ENCODE data around the gene PPP1R12B.
"Not testable (repeated sequence)": the region's sequence is repeated elsewhere in the genome, so short reads cannot be mapped to it uniquely, and the experiment has no call there.

Gene PPP1R12B

GRCh38 chr1:202539583-202539982 is 191.1 kb downstream of the PPP1R12B start:
- not testable (repeated sequence) for DNase-seq

GRCh38 chr1:202540014-202540413 is 191.5 kb downstream of the PPP1R12B start:
- DNase-seq = no peak

- DNase-seq = no peak
Observed at GRCh38 chr1:202540448-202540847, 191.9 kb downstream of the PPP1R12B start.

DNA sequence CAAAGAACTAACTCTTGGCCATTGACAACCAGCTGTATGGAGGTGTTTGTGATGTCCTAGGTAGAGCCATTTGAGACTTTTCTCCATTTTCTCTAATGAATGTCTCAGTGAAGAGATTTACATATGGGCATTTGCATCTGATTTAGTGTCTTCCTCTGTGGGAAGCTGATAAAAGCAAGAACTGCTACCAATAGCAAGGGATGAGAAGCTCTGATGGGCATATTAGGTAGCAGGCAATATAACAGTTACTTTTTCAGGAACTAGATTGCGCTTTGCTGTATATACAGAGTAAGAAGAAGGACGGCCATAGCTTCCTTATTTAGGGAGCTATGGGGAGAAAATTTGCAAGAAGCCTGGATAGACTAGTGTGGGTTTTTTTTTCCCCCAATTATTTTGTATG is 192.4 kb downstream of the PPP1R12B start:
- not testable (repeated sequence) for DNase-seq

DNA sequence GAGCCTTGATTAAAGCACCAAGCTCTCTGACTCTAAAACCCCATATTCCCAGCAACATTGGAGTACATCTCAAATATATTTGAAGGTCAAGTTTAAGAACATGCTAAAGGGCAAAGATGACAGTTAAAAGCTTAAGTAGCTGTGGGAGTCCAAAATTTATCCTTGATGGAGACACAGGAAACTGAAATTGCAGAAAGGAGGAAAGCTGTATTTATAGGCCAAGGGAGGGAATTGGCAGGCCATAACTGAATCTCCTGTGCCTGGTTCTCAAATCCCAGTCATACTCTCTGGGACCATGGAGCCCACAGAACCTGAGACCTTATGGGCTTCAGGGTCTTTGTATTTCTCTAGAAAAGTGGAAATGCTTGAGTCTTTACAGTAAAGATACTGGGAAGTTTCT is 193.9 kb downstream of the PPP1R12B start:
- DNase-seq = not testable (repeated sequence)

DNA sequence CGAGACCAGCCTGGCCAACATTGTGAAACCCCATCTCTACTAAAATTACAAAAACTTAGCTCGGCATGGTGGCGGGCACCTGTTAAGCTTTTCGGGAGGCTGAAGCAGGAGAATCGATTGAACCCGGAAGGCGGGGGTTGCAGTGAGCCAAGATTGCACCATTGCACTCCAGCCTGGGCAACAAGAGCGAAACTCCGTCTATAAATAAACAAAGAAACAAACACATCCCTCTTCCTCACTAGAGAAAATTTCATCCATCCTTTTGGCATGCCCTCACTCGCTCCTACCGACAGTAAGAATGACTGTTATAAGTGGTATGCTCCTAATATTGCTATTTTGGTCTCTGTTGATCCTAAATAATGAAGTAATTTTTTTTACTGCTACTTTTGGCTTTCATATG is 195.0 kb downstream of the PPP1R12B start:
- not testable (repeated sequence) for DNase-seq

DNA sequence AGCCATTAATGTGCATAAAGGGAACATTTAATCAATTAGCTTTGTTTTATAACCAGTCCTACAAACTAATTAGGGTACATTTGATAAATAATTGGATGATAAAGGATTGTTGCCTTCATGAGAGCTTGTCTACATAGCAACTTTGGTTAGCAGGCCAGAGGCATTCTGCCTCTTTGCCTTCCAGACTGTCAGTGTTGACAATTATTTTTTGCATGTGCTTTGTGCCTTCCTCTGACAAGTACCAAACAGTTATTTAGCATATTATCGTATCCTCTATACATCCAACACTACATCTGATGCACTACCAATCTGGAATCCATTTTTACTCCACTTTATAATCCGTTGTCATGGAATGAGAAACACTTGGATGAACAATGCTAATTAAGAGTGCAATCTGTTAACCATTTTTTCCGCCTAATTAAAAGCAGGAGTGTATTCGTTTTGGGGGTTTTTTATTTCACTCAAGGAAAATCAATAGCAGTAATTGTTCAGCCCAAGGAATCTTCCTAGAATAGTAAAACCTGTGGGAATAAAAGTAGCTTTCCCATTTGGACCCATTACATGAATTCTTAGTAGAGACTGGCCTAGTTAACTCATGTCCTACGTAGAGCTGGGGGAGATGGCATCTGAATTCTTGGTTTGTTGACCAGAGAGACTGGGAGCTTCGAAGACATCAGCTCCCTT is 196.4 kb downstream of the PPP1R12B start:
- not testable (repeated sequence) for DNase-seq

- not testable (repeated sequence) for DNase-seq
Observed at GRCh38 chr1:202545647-202546303, 197.3 kb downstream of the PPP1R12B start.

DNA sequence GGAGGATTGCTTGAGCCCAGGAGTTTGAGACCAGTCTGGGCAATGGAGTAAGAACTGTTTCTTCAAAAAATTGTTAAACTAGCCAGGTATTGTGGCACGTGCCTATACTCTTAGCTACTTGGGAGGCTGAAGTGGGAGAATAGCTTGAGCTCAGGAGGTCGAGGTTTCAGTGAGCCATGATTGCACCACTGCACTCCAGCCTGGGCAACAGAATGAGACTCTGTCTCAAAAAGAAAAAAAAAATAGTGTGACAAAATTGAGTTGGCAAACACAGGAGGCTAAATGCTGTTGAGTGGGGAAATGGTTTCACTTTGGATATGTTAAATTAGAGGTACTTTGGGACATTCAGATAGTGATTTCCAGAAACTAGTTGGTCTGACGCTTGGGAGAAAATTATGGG is 197.9 kb downstream of the PPP1R12B start:
- DNase-seq = not testable (repeated sequence)

DNA sequence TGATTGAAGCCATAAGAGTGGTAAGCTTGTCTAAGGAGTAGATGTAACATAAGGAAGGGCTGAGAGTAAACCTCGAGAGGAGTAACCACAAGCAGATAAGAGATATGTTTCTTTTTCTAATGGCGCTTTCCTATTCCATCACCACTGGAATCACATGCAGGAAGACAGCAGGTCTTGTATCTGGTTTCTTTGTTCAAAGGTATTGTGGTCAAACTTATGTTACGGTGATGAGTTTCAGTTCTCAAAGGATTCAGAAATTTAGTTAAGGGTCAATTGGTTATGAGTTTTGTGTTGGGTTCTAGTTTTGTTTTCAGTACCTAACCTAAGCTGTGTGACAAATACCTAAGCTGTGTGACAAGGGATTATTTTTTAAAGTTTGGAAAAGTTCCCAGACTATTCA is 198.3 kb downstream of the PPP1R12B start:
- not testable (repeated sequence) for DNase-seq

DNA sequence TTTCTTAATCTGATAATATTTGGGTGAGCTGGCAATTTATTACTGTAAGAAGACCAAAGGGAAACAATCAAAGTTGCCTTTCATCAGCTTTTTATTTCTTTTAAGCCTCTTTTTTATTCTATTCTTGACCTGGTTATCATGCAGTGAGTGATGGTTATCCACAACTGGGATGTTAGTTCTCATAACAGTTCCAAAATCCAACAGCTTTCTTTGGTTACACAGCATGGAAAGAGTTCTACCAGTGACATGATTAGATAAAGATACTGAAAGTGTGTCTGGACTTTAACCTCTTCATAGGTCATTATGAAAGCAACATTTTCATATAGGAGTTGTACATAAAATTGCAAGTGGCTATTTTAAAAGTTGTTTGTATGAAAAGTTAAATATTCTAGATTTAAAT is 198.7 kb downstream of the PPP1R12B start:
- no peak for DNase-seq

DNA sequence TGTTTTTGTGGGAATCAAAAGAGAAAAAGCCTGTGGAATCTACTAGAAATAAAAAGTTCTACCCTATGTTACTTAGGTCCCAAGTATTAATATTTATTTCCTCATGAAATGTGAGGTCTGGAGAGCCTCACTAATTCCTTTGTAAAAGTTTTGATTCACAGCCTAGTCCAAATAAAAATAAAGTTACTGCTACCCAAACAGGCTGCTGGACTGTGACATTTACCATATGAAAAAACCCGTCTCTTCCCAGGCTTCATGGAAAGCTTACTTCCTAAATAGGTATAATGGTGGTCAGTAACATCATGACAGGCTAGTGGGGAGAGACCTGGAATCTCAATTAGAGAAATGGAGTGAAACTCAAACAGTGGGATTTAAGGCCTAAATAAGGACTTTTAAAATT is 201.6 kb downstream of the PPP1R12B start:
- not testable (repeated sequence) for DNase-seq

- no peak for DNase-seq
Observed at GRCh38 chr1:202551683-202552082, 203.2 kb downstream of the PPP1R12B start.

DNA sequence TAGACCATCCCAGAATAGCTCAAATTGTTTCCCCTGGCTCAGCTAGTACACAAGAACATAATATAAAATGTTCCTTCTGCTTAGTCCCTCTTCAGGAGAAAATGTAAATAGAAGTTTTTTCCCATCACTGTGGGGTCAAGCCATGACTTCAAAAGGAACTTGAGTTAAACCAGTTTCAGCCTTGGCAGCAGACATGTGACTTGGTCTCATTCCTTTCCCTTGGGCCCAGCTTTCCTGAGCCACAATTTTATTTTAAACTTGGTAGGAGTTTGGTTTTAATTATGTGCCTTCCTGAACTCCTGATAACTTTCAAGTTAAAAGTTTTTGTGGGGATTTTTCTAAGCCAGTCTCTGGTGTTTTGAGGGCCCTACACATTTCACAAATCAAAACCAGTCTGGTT is 204.1 kb downstream of the PPP1R12B start:
- not testable (repeated sequence) for DNase-seq

DNA sequence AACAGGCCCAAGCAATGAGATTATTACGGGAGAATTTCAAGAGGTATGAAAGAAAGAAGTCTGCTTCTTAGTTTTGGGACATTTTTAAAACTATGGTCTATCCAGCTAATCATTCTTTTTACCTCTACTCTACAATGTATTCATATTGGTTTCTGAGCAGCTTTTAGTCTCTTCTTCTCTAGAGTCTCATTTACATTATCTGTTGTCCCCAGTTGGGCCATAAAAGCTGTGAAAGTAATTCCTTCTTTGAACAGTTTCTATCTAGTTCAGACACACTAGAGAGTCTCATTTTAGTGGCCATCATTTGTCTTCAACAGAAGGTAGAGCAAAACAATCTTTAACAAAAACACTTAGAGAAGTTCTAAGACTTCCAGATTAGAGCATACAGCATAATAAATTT is 204.6 kb downstream of the PPP1R12B start:
- not testable (repeated sequence) for DNase-seq

GRCh38 chr1:202553560-202554038 is 205.1 kb downstream of the PPP1R12B start:
- DNase-seq = no peak

GRCh38 chr1:202554619-202555018 is 206.1 kb downstream of the PPP1R12B start:
- DNase-seq = not testable (repeated sequence)

DNA sequence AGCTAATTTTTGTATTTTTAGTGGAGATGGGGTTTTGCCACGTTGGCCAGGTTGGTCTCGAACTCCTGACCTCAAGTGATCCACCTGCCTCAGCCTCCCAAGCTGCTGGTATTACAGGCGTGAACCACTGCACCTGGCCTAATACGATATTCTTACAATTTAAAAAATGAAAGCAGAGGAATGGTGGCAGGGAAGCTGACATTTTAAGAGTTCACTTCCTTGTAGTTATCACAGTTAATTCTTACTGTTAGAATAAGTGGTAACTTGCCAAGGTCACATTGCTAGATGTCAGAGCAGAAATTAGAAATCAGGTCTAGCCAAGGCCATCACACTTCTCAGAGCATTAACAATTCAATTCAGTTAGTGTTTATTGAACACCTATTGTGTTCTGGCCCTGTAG is 207.5 kb downstream of the PPP1R12B start:
- DNase-seq = not testable (repeated sequence)

GRCh38 chr1:202557662-202558061 is 209.2 kb downstream of the PPP1R12B start:
- not testable (repeated sequence) for DNase-seq

DNA sequence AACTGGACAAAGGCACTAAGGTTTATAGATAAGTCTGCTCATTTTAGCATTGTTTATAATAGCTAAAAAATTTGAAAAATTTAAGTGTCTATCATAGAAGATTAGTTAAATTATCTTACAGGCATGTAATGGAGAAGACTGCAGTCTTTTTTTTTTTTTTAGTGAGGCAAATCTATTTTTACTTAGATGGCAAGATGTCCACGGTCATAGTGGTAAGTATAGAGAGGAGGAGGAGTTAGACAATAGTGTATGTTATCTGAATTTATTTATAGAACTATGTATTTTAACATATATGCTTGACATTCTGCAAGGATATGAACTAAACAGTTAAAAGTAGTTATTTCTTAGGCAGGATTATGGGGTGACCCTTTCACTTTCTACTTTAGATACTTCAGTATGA is 212.7 kb downstream of the PPP1R12B start:
- no peak for DNase-seq

DNA sequence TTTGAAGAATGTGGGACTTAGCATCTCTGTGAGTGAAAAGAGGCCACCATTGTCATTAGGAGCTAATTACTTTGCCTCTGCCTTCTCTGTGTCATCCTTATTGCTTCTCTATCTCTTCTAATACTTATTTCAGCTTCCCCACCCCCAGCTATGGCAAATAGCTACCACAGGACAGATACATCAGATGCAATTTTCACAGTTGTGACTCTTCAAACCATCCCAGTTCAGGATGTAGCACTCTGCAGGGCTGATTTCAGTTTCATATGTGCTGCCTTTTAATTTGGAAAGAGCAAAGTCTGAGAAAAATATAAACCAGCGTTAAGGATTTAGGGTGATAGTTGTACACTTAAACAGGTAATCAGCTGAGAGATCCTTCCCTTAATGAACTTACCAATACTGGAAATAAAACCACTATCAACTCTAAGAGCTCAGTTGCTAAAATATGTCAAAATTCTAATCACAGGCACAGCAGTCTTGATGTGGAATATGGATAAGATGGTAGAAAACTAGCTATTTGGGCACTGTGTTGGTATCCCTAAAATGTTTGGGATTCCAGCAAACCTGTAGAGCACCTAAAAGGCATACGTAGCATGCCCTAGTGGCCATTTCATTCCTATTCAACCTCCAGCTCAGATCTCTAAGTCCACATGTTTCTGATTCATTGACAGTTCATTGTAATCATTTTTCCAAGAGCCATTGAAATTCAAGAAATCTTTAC is 213.4 kb downstream of the PPP1R12B start:
- no peak for DNase-seq

DNA sequence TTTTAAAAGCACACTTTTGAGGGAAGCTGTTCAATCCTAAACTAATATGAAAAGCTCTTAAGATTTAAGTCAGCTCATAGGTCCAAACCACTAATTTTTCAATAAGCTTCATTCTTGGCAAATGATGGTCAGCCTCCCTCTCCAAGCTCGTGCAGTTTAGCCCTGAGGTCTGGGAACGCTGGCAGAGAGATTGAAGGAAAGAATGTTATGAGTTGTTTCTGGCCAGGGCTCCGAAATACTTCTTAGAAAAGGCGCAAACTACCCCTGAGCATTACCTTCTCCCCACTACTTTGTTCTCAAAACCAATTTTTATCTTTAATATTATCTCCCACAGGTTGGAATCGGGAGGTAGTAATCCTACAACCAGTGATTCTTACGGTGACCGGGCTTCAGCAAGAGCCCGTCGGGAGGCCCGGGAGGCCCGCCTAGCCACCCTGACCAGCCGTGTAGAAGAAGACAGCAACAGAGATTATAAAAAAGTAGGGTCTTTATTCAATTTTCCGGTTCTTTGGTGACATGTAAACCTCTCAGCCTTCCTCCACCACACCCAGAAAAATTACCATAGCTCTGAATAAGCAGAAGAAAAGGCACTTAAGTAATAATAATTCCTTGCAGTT is 214.1 kb downstream of the PPP1R12B start:
- no peak for DNase-seq

DNA sequence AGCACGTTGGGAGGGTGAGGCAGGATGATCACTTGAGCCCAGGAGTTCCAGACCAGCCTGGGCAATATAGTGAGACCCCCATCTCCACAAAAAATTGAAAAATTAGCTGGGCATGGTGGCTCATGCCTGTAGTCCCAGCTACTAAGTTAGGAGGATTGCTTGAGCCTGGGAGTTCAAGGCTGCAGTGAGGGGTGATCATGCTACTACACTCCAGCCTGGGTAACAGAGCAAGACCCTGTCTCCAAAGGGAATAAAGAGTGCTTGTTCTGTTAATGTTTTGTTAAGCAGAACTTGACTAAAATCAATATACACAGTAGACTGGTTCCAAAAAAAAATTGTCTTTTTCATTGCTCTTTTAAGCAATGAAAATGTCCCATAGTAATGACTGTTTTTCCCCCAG is 215.3 kb downstream of the PPP1R12B start:
- no peak for DNase-seq

Measured in effector CD4-positive, alpha-beta T cell (primary cell).